ENCODE results near the gene PALD1.
"Not testable (repeated sequence)": the region's sequence is repeated elsewhere in the genome, so short reads cannot be mapped to it uniquely, and the experiment has no call there.

Gene PALD1

DNA sequence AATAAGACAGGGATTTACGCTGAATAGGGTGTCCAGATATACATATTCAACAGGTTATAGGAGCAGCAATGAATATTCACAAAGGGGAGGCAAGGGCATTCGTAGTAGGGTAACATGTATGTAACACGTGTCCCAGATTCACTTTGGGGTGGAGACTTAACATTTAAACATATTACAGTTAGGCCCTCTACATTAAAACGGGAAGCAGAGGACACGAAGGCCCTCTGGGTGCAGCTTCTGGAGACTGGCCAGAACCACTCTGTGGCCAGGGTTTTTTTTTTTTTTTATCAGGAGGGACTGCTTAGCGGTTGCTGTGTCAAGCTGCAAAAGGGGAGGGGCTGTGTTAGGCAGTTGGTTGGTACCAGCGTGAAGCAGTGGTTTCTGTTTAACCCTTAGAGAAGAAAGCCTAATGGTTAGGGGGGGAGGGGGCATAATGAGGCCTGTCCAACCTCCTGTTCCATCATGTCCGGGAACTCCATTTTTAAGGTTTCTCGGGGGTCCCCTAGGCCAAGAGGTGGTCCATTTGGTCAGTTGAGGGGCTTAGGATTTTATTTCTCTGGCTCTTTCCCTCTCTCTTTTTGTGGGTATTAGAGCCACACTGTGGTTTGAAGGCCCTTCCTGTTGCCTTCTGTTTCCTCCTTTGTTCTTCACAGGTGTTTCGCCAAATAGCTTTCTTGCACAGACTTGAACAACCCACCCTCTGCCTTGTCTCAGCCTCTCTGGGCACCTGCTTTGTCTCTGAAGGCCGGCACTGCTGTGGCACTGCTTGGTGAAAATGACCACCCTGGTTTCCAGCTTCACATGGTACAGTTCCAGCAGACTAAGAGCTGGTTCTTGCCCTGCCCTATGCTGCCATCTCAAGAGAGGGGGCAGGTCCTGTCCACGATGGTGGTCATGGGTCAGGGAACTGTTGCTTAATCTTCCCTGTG, 97.6 kb downstream of the PALD1 start:
- DNase-seq: peak; percentile 65

DNA sequence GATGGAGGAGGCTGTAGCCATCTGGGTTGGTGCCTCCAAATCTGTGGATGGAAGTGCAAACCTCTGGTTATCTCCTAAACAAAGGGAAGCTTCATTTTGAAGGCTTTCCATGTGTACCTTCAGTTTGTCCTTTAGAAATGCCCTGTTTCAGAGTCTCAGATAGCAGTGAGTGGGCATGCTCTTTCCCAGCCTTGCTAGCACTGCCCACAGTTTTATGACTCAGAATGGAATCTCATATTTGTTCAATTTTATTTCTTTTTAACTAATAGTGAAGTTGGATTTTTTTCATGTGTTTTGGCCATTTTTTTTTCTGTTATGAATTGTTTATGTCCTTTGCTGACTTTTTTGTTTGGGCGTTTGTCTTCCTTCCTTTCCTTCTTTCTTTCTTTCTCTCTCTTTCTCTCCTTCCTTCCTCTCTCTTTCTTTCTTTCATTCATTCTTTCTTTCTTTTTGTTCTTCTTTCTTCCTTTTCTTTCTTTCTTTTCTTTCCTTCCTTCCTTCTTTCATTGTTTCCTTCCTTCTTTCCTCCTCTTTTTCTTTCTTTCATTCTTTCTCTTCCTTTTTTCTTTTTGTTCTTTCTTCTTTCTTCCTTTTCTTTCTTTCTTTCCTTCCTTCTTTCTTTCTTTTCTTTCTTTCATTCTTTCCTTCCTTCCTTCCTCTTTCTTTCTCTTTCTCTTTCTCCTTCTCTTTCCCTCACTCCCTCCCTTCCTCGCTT, 98.4 kb downstream of the PALD1 start:
- DNase-seq: peak; percentile 11

DNA sequence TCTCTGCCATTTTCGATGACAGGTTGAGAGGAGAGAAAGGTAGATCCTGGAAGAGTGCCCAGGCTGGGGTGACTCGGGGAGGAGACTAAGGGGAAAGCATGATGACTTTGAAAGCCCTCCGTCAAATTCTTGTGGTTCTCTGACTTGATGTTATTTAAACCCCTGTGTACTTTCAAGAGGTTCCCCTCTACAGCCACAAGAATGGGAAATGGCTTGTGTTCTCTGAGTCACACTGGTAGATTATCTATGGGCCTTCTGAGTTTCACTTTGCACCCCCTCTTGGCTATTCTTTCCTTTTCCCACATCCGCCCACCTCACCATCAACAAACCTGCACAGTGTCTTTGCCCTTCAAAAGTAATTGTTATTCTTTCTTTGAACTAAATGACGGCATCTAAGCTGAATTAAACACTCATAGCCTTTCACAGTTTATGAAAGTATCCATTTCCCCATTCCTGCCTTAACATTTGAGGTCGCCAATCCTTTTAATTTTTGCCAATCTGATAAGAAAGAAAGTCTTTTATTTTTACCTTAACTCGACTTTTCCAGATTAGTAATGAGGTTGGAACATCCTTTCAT, 99.9 kb downstream of the PALD1 start:
- DNase-seq: peak; percentile 91

DNA sequence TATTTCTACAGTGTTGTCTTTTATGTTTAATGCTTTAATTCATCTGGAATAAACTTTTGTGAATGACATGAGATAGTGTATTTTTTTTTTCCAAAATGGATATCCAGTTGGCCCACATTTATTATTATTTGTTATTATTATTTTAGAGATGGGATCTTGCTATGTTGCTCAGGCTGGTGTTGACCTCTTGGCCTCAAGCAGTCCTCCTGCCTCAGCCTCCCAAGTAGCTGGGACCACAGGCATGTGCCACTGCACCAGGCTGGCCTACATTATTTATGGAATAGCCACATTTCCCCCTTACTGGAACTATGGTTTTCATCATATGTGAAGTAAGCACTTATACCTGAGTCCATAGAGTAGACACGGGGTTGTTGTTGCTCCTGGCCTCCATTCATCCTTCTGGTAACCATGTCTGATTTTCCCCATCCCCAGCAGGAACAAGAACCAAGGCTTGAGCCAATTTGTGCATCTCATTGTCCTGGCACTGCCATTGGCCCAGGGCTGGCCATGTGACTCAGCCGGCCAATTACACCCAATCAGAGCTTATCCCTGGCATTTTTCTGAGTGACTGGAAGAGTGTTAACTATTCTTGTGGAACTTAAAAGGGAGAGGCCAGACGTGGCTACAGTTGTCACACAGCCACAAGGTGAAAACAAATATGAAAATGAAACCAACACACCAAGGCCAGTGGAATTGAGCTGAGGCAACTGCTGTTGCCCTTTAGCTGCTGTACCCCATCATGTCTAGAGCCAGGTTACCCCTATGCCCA, 100.9 kb downstream of the PALD1 start:
- no peak for DNase-seq

DNA sequence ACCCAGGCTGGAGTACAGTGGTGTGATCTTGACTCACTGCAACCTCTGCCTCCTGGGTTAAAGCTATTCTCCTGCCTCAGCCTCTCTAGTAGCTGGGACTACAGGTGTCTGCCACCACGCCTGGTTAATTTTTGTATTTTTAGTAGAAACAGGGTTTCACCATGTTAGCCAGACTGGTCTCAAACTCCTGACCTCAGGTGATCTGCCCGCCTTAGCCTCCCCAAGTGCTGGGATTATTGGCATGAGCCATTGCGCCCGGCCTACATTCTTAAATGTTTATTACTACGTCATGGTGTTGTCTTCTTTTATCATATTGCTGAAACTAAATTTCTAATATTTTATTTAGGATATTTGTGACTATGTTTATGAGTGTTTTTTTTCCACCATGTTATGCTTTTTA, 102.6 kb downstream of the PALD1 start:
- DNase-seq: not testable (repeated sequence)

DNA sequence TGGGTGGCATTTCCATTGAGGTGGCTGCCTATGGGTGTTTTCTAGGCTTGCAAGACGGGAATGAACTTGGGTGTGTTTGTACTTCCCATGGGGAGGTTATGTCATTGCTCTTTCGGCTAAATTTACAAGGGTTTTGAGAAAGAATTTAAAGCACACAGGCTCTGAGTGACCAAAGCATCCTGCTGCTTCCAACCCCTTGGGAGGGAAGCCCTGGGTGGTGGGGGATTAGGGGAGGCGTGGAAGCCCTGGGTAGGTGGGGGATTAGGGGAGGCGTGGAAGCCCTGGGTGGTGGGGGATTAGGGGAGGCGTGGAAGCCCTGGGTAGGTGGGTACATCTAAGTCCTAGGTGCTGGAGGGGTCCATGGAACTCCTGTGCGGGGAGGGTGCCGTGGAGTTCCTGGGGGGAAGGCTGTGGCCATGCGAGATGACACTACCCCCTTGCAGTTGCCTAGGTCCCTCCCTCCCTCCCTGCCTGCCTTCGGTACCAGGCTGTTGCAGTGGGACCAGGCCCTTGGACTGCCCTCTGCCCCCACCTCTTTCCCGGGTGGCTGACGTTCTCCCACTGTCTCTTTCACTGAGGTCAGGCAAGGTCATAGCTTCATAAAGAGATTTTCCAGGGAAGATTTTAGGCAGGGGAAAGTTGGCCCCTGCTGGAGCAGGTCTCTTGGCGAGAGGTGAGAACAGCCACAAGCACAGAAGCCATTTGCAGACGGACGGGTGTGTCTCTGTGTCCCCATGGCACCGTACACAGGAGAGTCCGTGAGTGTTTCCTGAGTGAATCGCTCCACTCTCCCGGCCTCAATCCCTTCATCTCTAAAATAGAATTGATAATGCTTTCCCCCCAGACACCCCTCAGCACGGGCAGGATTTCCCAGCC, 104.5 kb downstream of the PALD1 start:
- no peak for DNase-seq

DNA sequence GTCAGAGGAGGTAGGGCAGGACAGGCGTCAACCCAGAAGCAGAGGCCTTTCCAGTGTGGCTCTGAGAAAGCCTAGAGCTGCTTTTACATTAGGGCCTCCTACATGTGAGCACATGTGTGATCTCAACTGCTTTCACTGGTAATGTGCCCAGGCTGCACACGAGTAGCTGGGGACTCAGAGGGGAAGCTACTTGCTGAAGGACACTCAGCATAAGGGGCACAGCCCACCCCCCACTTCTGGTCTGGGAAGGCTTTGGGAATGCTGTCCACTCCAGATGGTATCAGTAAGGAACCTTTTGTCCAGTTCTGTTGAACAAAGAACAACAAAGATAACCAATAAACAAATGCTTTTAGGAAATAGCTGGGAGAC, 105.1 kb downstream of the PALD1 start:
- DNase-seq: peak; percentile 18

DNA sequence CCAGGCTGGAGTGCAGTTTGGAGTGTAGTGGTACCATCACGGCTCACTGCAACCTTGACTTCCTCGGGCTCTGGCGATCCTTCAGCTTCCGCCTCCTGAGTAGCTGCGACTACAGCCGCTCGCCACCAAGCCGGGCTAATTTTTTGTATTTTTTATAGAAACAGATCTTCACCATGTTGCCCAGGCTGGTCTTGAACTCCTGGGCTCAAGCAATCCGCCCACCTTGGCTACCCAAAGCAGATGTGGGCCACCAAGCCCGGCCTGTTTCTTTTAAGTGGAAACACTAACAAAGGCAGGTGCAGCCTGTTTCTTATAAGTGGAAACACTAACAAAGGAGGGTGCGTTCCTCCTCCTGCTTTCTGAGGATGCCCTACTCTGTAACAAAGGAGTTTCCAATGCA, 105.8 kb downstream of the PALD1 start:
- DNase-seq: peak; percentile 69

DNA sequence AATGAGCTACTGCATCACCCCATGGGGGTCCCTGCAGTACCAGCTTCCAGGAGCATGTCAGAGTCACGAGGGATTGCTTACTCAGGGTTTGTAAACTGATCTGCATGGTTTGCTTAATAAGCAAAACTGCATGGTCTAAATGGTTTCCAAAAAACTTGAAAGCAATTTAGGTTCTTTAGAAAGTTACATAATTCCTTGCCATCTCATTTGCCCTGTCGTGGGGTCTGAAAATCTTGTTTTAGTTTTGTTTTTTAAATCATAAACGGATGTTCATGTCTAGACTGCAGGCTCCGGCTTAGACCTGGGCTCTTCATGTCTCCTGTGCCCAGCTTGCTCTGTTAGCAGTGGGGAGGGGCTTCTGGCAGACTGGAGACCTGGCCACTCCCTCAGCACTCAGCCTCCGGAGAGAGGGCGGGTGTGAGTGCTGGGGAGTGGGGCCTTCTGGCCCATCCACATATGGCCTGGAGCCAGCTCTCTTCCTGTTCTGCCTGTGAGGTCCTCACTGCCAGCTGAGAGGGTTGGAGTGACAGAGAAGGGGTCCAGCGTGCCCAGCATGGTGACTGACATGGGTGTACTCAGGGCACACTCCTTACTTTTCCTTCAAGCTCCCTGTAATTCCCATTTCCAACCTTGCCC, 106.5 kb downstream of the PALD1 start:
- DNase-seq: peak; percentile 81

DNA sequence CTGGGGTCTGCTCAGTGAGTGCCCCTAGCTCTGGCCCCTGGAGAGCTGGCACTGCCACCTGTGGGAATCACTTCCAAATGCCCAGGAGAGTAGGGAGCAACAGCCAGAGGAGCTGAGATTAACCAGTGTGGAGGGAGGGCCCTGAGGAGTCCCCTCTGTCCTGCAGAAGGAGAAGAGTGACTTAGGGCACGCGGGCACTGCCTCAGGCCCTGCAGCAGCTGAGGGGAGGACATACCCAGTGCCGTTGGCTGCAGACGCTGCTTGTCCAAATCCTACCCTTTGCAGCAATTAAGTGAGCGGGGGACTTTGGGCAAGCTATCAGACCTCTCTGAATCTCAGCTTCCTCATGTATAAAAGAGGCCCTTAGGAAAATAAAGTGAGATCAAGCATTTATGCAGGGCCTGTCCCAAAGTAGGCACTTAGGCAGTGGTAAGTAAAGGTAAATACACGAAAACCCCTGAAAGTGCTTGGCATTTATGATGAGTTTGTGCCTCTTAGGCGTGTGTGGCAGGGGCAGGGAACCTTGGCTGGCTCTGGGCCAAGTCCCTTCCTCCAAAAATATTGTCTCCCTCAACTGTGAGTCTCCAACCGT, 107.1 kb downstream of the PALD1 start:
- peak; percentile 75 for DNase-seq

DNA sequence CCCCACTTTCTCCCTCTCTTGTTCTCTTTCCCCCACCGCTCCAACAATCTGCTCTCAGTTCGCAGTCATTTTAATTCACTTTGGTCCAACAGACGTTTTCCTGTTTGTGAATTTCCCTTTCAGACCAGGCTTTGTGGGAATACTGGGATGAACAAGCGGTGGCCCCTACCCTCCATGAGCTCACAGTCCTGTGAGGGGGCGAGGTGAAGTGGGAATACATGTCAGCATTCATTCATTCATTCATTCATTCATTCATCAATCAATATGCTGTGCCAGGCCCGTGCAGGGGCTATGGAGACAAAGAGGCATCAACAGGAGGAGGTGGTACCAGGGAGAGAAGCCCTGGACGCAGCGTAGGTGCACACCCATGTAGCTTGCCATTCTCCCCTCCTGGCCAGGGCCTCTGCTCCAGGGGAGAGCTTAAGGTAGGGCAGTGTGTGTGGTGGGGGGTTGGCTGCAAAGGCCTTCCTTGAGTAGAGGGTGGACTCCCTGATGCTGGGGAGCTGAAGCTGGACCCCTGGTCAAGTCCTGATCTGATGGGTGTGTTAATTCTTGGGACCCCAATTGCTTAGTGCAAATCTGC, 107.9 kb downstream of the PALD1 start:
- DNase-seq: no peak

DNA sequence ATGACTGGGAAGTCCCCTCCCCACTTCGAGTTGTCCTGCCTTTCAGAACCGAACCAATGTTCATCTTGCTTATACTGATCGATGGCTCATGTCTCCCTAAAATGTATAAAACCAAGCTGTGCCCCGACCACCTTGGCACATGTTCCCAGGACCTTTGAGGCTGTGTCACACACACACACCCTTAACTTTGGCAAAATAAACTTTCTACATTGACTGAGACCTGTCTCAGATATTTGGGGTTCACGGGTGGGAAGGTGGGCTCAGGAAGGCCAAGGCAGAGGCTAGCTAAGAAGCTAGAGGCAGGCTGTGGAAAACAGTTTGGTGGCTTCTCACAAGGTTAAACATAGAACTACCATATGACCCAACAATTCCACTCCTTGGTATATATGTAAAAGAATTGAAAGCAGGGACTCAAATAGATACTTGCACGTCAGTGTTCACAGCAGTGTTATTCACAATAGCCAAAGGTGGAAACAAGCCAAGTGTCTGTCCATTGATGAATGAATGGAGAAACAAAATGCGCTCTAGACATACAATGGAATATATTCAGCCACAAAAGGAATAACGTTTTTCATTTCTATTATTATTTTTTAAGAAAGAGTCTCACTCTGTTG, 108.6 kb downstream of the PALD1 start:
- no peak for DNase-seq

DNA sequence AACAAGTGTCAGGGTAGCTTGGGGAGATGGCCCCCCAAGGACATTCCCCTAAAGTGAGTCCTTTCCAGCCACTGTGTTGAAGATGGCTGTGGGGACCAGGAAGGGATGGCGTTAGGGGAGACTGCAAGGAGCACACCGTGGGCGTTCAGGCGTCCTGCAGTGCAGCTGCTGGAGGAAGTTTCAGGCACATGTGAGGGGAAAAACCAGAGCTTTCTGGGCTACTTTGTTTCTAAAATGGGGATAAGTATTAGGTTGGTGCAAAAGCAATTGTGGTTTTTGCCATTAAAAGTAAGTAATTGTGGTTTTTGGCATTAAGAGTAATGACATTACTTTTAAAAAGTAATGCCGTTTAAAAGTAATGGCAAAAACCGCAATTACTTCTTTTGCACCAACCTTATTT, 109.7 kb downstream of the PALD1 start:
- no peak for DNase-seq

DNA sequence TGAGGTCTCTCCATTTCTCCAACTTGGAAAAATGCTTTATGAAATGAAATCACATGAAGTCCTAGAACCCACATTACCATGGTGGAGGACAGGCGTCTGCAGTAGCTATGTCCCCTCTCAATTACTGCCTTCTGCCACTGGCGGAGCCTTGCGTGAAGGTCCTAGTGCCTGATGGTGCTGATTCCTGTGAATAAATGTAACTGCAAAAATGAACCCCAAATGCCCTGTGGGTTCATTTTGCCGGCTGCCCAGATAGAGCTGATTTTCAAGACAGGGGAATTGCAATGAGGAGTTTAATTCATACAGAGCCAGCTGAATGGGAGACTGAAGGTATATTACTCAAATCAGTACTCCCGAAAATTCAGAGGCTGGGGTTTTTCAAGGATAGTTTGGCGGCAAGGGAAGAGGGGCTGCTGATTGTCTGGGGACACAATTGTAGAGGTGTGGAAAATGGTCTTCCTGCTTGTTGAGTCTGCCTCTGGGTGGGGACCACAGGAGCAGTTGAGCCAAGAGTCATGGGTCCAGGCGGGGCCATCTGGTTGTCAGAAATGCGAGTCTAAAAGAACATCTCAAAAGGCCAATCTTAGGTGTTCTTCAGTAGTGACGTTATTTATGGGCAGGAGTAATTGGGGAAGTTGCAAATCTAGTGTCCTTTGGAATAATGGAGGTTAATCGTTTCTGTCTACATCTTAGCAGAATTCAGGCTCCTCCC, 110.4 kb downstream of the PALD1 start:
- DNase-seq: no peak

DNA sequence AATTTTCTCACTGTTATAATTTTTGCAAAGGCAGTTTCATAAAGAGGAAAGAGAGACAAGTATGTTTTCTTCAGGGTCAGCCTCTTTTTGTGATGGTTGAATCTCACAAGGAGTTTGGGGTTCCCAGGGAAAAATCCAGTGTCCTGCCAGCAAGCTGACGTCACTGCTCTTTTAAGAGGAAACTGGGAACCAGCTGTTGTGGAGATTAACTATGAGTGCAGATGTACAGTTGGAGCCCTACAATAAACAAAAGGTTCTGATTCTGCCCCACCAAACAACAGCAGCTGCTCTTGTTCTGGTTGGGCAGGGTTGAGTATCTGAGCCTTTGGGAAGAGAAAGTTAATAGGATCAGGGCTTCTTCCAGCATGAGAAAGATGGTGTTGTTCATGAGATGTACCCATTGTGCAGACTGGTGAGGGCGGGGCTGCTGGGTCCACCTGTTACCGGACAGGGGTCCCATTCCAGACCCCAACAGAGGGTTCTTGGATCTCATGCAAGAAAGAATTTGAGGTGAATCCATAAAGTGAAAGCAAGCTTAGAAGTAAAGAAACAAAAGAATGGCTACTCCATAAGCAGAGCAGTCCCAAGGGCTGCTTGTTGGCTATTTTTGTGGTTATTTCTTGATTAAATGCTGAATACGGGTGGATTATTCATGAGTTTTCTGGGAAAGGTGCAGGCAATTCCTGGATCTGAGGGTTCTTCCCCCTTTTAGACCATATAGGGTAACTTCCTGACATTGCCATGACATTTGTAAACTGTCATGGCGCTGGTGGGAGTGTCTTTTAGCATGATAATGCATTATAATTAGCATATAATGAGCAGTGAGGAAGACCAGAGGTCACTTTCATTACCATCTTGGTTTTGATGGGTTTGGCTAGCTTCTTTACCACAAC, 111.4 kb downstream of the PALD1 start:
- DNase-seq: no peak

DNA sequence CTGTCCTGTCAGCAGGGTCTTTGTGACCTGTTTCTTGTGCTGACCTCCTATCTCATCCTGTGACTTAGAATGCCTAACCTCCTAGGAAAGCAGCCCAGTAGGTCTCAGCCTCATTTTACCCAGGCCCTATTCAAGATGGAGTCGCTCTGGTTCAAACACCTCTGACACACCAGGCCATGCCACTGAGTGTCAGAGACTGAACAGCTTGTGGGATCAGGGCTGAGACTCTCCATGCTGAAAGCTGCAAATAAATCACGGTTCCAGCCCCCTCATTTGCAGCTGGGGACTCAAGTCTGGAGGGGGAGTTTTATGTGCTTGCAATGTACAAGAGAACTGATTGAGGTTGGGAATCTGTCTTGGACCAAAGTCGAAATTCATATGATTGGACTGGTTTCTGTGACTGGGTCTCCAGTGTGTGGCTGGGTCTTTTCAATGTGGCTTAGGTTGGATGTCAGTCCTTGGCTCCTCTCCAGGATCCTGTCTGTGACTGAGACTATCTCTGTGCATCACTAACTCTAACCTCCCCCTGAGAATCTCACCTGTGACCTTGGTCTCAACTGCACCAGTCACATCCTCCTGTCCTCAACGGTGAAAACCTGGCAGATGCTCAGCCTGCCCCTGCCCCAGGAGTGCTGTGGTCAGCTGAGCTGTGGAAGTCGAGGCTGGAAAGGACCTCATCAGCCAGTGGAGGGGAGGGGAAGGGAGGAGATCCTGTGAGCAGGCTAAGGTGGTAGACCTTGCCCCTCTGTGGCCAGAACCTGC, 112.3 kb downstream of the PALD1 start:
- DNase-seq: no peak

DNA sequence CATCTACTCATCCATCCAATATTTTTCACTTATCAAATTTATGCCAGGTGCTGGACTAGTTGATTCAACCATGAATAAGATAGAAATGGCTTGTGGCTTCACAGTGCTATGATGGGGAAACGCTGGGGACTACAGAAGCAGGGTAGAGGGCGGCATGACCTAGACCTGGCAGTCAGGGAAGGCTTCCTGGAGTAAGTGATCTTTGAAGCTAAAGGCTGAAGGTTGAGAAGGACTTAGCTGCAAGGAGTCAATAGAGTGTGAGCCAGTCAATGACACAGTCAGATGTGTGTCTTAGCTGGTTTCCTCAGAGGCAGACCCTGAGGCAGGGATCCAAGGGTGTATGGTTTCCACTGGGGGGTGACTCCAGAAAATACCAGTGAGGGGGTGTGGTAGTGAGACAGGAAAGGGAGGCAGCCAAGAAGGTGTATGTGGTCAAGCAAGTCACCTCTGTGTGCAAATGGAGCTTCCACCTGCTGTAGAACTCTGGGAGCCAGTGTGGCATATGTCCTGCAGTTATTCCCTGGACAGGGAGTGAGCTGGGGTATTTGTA, 113.7 kb downstream of the PALD1 start:
- DNase-seq: no peak

Data from DMS79 treated with DMSO at 0.1 percent for 48 hours (cell line).